ENCODE measurements around the gene IRAK1. TPM values are rescaled to one million over a fixed set of nuclear protein-coding genes. Genes with fewer than 3 reads are reported as not detected.
A peak's percentile ranks its signal among the peaks of the same experiment; 100 is the strongest.

The IRAK1 gene
- total RNA-seq, 1 donor: 99.5 TPM

DNA sequence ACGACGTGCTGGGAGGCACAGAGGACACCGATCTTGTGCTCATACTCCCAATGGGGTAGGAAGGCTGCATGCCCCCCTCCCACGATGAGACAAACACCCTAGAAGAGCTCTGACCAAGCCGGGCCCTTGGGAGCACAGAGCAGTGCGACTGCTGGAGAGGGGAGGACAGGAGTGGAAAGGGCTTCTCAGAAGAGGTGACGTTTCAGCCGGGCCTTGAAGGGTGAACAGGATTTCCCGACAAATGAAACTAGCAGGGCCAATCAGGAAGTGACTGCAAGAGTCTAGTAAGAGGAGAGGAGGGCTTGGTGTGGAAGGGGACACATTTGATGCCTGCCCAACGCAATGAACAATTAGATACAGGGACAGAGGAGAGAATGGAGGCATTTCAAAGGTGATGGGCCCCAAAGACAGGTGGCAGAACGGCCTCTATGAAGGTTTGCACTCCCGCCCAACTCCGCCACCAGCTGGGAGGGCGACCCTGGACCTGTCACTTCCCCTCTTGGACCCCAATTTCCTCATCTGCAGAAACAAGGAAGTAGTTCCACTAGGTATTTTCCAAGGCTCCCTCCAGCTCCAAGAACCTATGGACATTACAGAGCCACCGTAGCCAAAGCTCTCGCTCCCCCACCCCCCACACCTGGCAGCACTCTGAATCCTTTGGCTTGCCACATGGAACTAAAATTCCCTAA lies 52.0 kb downstream of the IRAK1 start:
- H3K9me3 ChIP-seq (ENCODE audit: low read depth, low read length): no peaks in the 10 kb centered on the region
- peak overlapping the region; percentile 60 for H3K27ac ChIP-seq (ENCODE audit: low read depth, low read length)
- H4K20me1 ChIP-seq (ENCODE audit: insufficient read depth, low read length): peaks cover 69% of the 10 kb centered on the region
- H3K4me3 ChIP-seq (ENCODE audit: insufficient read depth, low read length): peak overlapping the region; percentile 7
- H2AFZ ChIP-seq (ENCODE audit: low read length): no peak overlapping the region
- H3K4me2 ChIP-seq (ENCODE audit: insufficient read depth, low read length): peak overlapping the region; percentile 94
- H3K36me3 ChIP-seq (ENCODE audit: insufficient read depth, low read length): peaks cover 8% of the 10 kb centered on the region
- H3K79me2 ChIP-seq (ENCODE audit: insufficient read depth, low read length): peaks cover 71% of the 10 kb centered on the region
- peaks cover 34% of the 10 kb centered on the region for H3K4me1 ChIP-seq (ENCODE audit: insufficient read depth, low read length)
- TF ChIP-seq, protein P1, sequence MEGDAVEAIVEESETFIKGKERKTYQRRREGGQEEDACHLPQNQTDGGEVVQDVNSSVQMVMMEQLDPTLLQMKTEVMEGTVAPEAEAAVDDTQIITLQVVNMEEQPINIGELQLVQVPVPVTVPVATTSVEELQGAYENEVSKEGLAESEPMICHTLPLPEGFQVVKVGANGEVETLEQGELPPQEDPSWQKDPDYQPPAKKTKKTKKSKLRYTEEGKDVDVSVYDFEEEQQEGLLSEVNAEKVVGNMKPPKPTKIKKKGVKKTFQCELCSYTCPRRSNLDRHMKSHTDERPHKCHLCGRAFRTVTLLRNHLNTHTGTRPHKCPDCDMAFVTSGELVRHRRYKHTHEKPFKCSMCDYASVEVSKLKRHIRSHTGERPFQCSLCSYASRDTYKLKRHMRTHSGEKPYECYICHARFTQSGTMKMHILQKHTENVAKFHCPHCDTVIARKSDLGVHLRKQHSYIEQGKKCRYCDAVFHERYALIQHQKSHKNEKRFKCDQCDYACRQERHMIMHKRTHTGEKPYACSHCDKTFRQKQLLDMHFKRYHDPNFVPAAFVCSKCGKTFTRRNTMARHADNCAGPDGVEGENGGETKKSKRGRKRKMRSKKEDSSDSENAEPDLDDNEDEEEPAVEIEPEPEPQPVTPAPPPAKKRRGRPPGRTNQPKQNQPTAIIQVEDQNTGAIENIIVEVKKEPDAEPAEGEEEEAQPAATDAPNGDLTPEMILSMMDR (IDR thresholded peaks at IDR 0.05; ENCODE audit: extremely low read depth, low read depth, low read length): no peak
- no peak for DNase-seq (ENCODE audit: insufficient read length, low spot score, missing footprints)
- H3K27me3 ChIP-seq (ENCODE audit: insufficient read depth, low read length): no peaks in the 10 kb centered on the region

DNA sequence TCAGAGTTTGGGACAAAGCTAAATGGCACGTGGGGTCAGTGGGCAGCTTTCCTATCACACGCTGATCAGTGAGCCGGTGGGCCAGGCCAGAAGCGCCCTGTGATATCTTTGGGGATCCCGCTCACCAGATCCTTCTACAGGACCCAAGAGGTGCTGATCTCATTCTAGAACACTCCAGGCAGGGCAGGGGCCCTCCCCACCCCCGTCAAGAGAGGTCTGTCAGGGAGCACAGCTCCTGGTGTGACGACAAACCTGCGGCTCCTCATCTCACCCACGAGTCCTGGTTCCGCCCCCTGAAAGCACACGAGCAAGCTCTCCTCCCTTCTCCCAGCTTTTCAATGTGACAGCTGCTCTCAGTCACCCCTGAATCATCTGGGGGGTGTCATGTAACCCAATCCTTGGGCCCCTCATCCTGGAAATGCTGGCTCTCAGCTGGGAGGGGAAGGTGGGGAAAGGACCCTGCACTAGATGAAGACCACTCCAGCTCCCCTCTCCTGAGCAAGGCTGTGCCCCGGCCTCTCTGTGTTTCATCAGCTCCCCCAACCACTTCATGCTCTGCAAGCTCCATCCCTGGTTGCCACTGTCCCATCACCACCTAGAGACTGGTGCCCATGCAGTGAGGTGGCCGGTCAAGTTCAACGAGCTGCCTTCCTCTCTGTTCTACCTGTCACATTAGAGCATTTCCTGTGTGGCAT lies 52.7 kb downstream of the IRAK1 start:
- peaks cover 13% of the 10 kb centered on the region for H3K36me3 ChIP-seq (ENCODE audit: insufficient read depth, low read length)
- H3K79me2 ChIP-seq (ENCODE audit: insufficient read depth, low read length): peaks cover 78% of the 10 kb centered on the region
- H3K9me3 ChIP-seq (ENCODE audit: low read depth, low read length): no peaks in the 10 kb centered on the region
- no peaks in the 10 kb centered on the region for H3K27me3 ChIP-seq (ENCODE audit: insufficient read depth, low read length)
- H3K4me2 ChIP-seq (ENCODE audit: insufficient read depth, low read length): peak overlapping the region; percentile 45
- peaks cover 34% of the 10 kb centered on the region for H3K4me1 ChIP-seq (ENCODE audit: insufficient read depth, low read length)
- H2AFZ ChIP-seq (ENCODE audit: low read length): no peak overlapping the region
- peaks cover 75% of the 10 kb centered on the region for H4K20me1 ChIP-seq (ENCODE audit: insufficient read depth, low read length)
- DNase-seq (ENCODE audit: insufficient read length, low spot score, missing footprints): no peak
- H3K4me3 ChIP-seq (ENCODE audit: insufficient read depth, low read length): no peak overlapping the region
- H3K27ac ChIP-seq (ENCODE audit: low read depth, low read length): peak overlapping the region; percentile 60
- TF ChIP-seq, protein P1 (IDR thresholded peaks at IDR 0.05; ENCODE audit: extremely low read depth, low read depth, low read length): no peak

DNA sequence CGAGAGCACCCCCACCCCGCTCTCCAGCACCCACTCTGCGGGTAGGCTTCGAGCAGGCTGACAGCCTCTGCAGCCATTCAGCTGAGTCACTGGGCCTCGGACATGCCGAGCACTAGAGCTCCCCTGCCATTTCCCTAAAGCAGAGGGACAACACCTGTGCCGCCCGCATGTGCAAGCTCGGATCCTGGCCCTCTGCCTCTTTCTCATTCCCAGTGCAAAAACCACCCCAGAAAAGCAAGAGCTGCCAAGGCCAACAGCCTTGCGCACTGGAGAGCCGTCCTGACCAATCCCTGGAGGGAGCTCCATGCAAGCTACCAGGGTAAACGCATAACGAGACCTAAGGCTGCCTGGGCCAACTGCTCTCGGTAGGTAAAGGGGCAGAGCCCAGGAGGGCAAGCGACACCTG lies 53.4 kb downstream of the IRAK1 start:
- peaks cover 34% of the 10 kb centered on the region for H3K4me1 ChIP-seq (ENCODE audit: insufficient read depth, low read length)
- TF ChIP-seq, protein P1 (IDR thresholded peaks at IDR 0.05; ENCODE audit: extremely low read depth, low read depth, low read length): no peak
- no peak overlapping the region for H3K4me3 ChIP-seq (ENCODE audit: insufficient read depth, low read length)
- peak overlapping the region; percentile 45 for H3K4me2 ChIP-seq (ENCODE audit: insufficient read depth, low read length)
- no peaks in the 10 kb centered on the region for H3K27me3 ChIP-seq (ENCODE audit: insufficient read depth, low read length)
- H4K20me1 ChIP-seq (ENCODE audit: insufficient read depth, low read length): peaks cover 81% of the 10 kb centered on the region
- no peaks in the 10 kb centered on the region for H3K9me3 ChIP-seq (ENCODE audit: low read depth, low read length)
- H3K27ac ChIP-seq (ENCODE audit: low read depth, low read length): peak overlapping the region; percentile 60
- H3K79me2 ChIP-seq (ENCODE audit: insufficient read depth, low read length): peaks cover 83% of the 10 kb centered on the region
- H2AFZ ChIP-seq (ENCODE audit: low read length): no peak overlapping the region
- peaks cover 18% of the 10 kb centered on the region for H3K36me3 ChIP-seq (ENCODE audit: insufficient read depth, low read length)
- DNase-seq (ENCODE audit: insufficient read length, low spot score, missing footprints): no peak

DNA sequence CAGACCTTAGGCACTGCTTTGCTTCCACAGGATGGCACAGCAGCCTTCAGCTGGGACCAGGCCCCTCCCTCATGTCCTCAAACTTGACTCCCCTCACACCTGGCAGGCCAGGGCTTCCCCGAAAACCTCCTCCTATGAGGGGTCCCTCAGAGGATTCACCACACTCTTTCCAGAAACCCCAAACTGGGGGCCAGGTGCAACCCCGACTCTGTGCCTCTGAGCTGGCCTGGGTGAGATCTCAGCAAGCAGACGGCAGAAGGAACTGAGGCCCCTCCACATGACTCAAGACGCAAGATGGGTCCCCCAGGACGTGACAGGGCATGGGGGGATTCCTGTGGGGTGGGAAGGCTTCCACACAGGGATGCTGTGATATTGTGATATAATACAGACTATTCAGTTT lies 54.3 kb downstream of the IRAK1 start:
- Histone ChIP-seq H2AFZ (ENCODE audit: low read length) (no peak overlapping the region), H4K20me1 (ENCODE audit: insufficient read depth, low read length) (peaks cover 77% of the 10 kb centered on the region), H3K9me3 (ENCODE audit: low read depth, low read length) (no peaks in the 10 kb centered on the region), H3K4me2 (ENCODE audit: insufficient read depth, low read length) (no peak overlapping the region), H3K4me3 (ENCODE audit: insufficient read depth, low read length) (no peak overlapping the region), H3K79me2 (ENCODE audit: insufficient read depth, low read length) (peaks cover 83% of the 10 kb centered on the region), H3K27me3 (ENCODE audit: insufficient read depth, low read length) (no peaks in the 10 kb centered on the region), H3K4me1 (ENCODE audit: insufficient read depth, low read length) (peaks cover 34% of the 10 kb centered on the region), H3K36me3 (ENCODE audit: insufficient read depth, low read length) (peaks cover 22% of the 10 kb centered on the region), H3K27ac (ENCODE audit: low read depth, low read length) (no peak overlapping the region)
- no peak for DNase-seq (ENCODE audit: insufficient read length, low spot score, missing footprints)
- TF ChIP-seq, protein P1 (IDR thresholded peaks at IDR 0.05; ENCODE audit: extremely low read depth, low read depth, low read length): no peak
